HCT116 (cell line): ENCODE results near the gene TBC1D23. TPM values are rescaled to one million over a fixed set of nuclear protein-coding genes. Genes with fewer than 3 reads are reported as not detected.
"Not testable (repeated sequence)": the region's sequence is repeated elsewhere in the genome, so short reads cannot be mapped to it uniquely, and the experiment has no call there.

Source experiments
- ATAC-seq: fragments of 200-7000 bp; cut with Tn5 transposase; 2 replicates; pipeline ENCODE4 v1.9.1; 2020; ENCODE audit warnings: mild to moderate bottlenecking, moderate library complexity
- BruUV-seq: library from RNA; stranded (reverse); fragments of 400-500 nt; replicated peaks from 2 replicates; lab custom pipeline; 2021; lab: Mats Ljungman, UMichigan
- CTCF ChIA-PET: fragments of 300-600 bp; sonication (Branson Sonifier 250); formaldehyde crosslinking; loops from one replicate; lab custom pipeline; 2021; ENCODE audit warnings: antibody characterized with exemption; lab: Charles Lee
- POLR2A ChIA-PET: fragments of 300-600, 350-600 bp; sonication (Branson Sonifier 250); formaldehyde crosslinking; loops from one replicate; lab custom pipeline; 2021; ENCODE audit warnings: antibody characterized with exemption; lab: Charles Lee
- RAD21 ChIA-PET, 2 experiments: fragments of 300-600 bp; sonication (Branson Sonifier 250); formaldehyde crosslinking; loops; one replicate each; lab custom pipeline; 2023; ENCODE audit warnings: low total read pairs in 2 of 2; ENCODE audit not compliant: uncharacterized antibody in 2 of 2, unreplicated experiment in 2 of 2, low non-redundant PET in 1 of 2; lab: Charles Lee
- DNase-seq: peaks from one replicate; pipeline ENCODE4 v3.0.0-alpha.2; 2010; ENCODE audit warnings: low read depth, low spot score
- H2AFZ ChIP-seq: fragments of 200-600 bp; shearing (Covaris generic), sonication (generic); 2 replicates; pipeline ENCODE4 v1.6.1; 2017; ENCODE audit warnings: low read depth, mixed run types, mixed read lengths, antibody characterized with exemption, low read length; ENCODE audit not compliant: poor library complexity, severe bottlenecking
- H3K27ac ChIP-seq: 2 replicates; pipeline ENCODE4 v1.5.1; 2012; ENCODE audit warnings: low read depth, low read length
- H3K27me3 ChIP-seq: fragments of 200-600 bp; sonication (generic); 2 replicates; pipeline ENCODE4 v1.6.1; 2016; ENCODE audit warnings: mixed run types, low read length, mixed read lengths; ENCODE audit not compliant: insufficient read depth
- H3K36me3 ChIP-seq, 2 experiments: fragments of 200-500 bp in 1 of 2; fragments of 200-600 bp in 1 of 2; sonication (Bioruptor generic) in 1 of 2; sonication (generic) in 1 of 2; 2 replicates each; pipeline versions ENCODE4 v1.5.1 to v1.6.1; 2014 to 2016; ENCODE audit warnings: low read length in 2 of 2, inconsistent platforms in 1 of 2, mixed read lengths in 1 of 2, mixed run types in 1 of 2; ENCODE audit not compliant: insufficient read depth in 2 of 2, control insufficient read depth in 1 of 2
- H3K4me1 ChIP-seq, 2 experiments: fragments of 200-600 bp in 1 of 2; sonication (generic) in 1 of 2; 2 replicates each; pipeline versions ENCODE4 v1.5.1 to v1.6.1; 2012 to 2017; ENCODE audit warnings: low read length in 2 of 2, inconsistent platforms in 1 of 2, mild to moderate bottlenecking in 1 of 2, mixed read lengths in 1 of 2, mixed run types in 1 of 2, moderate library complexity in 1 of 2; ENCODE audit not compliant: insufficient read depth in 2 of 2, control insufficient read depth in 1 of 2
- H3K4me2 ChIP-seq: fragments of 200-600 bp; sonication (generic); 2 replicates; pipeline ENCODE4 v1.6.1; 2017; ENCODE audit warnings: mixed run types, low read length, mixed read lengths
- H3K4me3 ChIP-seq, 2 experiments: fragments of 200-600 bp in 1 of 2; sonication (generic) in 1 of 2; replicated peaks in 1 of 2; 2 replicates each; pipeline ENCODE4 v1.5.1; 2011 to 2016; ENCODE audit warnings: low read length in 2 of 2, control low read depth in 1 of 2, low read depth in 1 of 2, mild to moderate bottlenecking in 1 of 2, mixed read lengths in 1 of 2, mixed run types in 1 of 2
- H3K79me2 ChIP-seq: fragments of 200-600 bp; sonication (generic); 2 replicates; pipeline ENCODE4 v1.6.1; 2017; ENCODE audit warnings: mild to moderate bottlenecking, mixed run types, low read length, moderate library complexity, mixed read lengths; ENCODE audit not compliant: insufficient read depth
- H3K9ac ChIP-seq: fragments of 200-600 bp; sonication (generic); 2 replicates; pipeline ENCODE4 v1.6.1; 2016; ENCODE audit warnings: low read length, mixed read lengths
- H3K9me2 ChIP-seq: fragments of 200-600 bp; sonication (generic), shearing (Covaris generic); 2 replicates; pipeline ENCODE4 v1.6.1; 2017; ENCODE audit warnings: mixed run types, mild to moderate bottlenecking, moderate library complexity; ENCODE audit not compliant: insufficient read depth
- H3K9me3 ChIP-seq, 2 experiments: fragments of 200-500 bp in 1 of 2; fragments of 200-600 bp in 1 of 2; sonication (Bioruptor generic) in 1 of 2; sonication (generic) in 1 of 2; 2 replicates each; pipeline ENCODE4 v1.6.1; 2014 to 2017; ENCODE audit warnings: low read length in 2 of 2, mixed read lengths in 2 of 2, inconsistent platforms in 1 of 2, low read depth in 1 of 2, mild to moderate bottlenecking in 1 of 2, mixed run types in 1 of 2, moderate library complexity in 1 of 2; ENCODE audit not compliant: control insufficient read depth in 1 of 2, insufficient read depth in 1 of 2
- H4K20me1 ChIP-seq: fragments of 200-600 bp; sonication (generic), shearing (Covaris generic); 2 replicates; pipeline ENCODE4 v1.6.1; 2017; ENCODE audit warnings: mixed run types, mild to moderate bottlenecking, moderate library complexity; ENCODE audit not compliant: insufficient read depth
- CBX3 ChIP-seq: IDR thresholded peaks from 2 replicates; pipeline ENCODE4 v1.6.1; 2012; ENCODE audit warnings: low read depth
- CTCF ChIP-seq, 3 experiments: fragments of 200-600 bp in 1 of 3; sonication (generic) in 1 of 3; IDR thresholded peaks in 2 of 3; conservative IDR thresholded peaks in 1 of 3; 2 replicates each; pipeline ENCODE4 v1.5.1; 2012 to 2017; ENCODE audit warnings: low read depth in 2 of 3, low read length in 2 of 3, antibody characterized with exemption in 1 of 3, borderline replicate concordance in 1 of 3, control low read depth in 1 of 3, mild to moderate bottlenecking in 1 of 3, mixed read lengths in 1 of 3, mixed run types in 1 of 3, moderate library complexity in 1 of 3; ENCODE audit not compliant: insufficient read depth in 1 of 3
- EZH2 ChIP-seq: fragments of 200-600 bp; sonication (generic); IDR thresholded peaks from 2 replicates; pipeline ENCODE4 v1.6.1; 2017; ENCODE audit warnings: antibody characterized with exemption, mixed run types
- MAX ChIP-seq: IDR thresholded peaks from 2 replicates; pipeline ENCODE4 v1.6.1; 2012
- SP1 ChIP-seq: IDR thresholded peaks from 2 replicates; pipeline ENCODE4 v1.6.1; 2012; ENCODE audit warnings: low read depth
- intact Hi-C: fragments of 100-400 bp; cut with micrococcal nuclease; formaldehyde crosslinking; loops from 2 replicates; pipeline ENCODE4 v1.10.0; 2022
- total RNA-seq: library from RNA; stranded (reverse); gene quantifications from one replicate; pipeline ENCODE4 v1.2.1, GENCODE V29; 2021; ENCODE audit not compliant: unreplicated experiment

TBC1D23 gene
- total RNA-seq, 1 experiment from 2014 or later = 21.9 TPM

- CTCF ChIA-PET = no interaction called here
- Histone ChIP-seq H3K36me3 (no peaks in the 10 kb centered on the region), H3K27ac (no peak overlapping the region), H3K9me2 (no peaks in the 10 kb centered on the region), H2AFZ (no peak overlapping the region), H3K4me1 (no peaks in the 10 kb centered on the region), H3K4me2 (no peak overlapping the region), H3K4me3 (no peak overlapping the region), H3K9me3 (no peaks in the 10 kb centered on the region), H3K79me2 (no peaks in the 10 kb centered on the region), H3K27me3 (no peaks in the 10 kb centered on the region), H3K9ac (no peak overlapping the region), H4K20me1 (no peaks in the 10 kb centered on the region)
- TF ChIP-seq CBX3 = no peak
- TF ChIP-seq CTCF (IDR thresholded peaks at IDR 0.05 in 2 of 3, conservative IDR thresholded peaks at IDR 0.05 in 1 of 3; ENCODE audit: borderline replicate concordance in 1 of 3, insufficient read depth in 1 of 3, low read depth in 2 of 3, low read length in 2 of 3) = no peak
- TF ChIP-seq SP1 = no peak
- no peak for TF ChIP-seq EZH2
- TF ChIP-seq MAX = no peak
- RAD21 ChIA-PET = no interaction called here
- POLR2A ChIA-PET = no interaction called here
- intact Hi-C loops = no loop called here
- ATAC-seq = no peak
- no TSS peak for BruUV-seq
- no peak for DNase-seq
Measured at GRCh38 chr3:100228247-100228646, 32.5 kb upstream of the TBC1D23 start.

- H3K9me3 ChIP-seq, H3K27ac ChIP-seq, H3K9ac ChIP-seq, H3K27me3 ChIP-seq, H3K4me1 ChIP-seq, H3K4me2 ChIP-seq, RAD21 ChIA-PET, H3K4me3 ChIP-seq, CTCF ChIA-PET, H3K36me3 ChIP-seq, H3K9me2 ChIP-seq, H4K20me1 ChIP-seq, H3K79me2 ChIP-seq, POLR2A ChIA-PET, BruUV-seq, ATAC-seq, DNase-seq, H2AFZ ChIP-seq, intact Hi-C loops: not testable (repeated sequence)
Measured at GRCh38 chr3:100229188-100229587, 31.6 kb upstream of the TBC1D23 start.
